ENCODE measurements around the gene REEP6. TPM values are rescaled to one million over a fixed set of nuclear protein-coding genes. Genes with fewer than 3 reads are reported as not detected.

REEP6 gene
- total RNA-seq, 4 donors from 2014 or later = 3.1 to 19.0 (median 3.7) TPM

DNA sequence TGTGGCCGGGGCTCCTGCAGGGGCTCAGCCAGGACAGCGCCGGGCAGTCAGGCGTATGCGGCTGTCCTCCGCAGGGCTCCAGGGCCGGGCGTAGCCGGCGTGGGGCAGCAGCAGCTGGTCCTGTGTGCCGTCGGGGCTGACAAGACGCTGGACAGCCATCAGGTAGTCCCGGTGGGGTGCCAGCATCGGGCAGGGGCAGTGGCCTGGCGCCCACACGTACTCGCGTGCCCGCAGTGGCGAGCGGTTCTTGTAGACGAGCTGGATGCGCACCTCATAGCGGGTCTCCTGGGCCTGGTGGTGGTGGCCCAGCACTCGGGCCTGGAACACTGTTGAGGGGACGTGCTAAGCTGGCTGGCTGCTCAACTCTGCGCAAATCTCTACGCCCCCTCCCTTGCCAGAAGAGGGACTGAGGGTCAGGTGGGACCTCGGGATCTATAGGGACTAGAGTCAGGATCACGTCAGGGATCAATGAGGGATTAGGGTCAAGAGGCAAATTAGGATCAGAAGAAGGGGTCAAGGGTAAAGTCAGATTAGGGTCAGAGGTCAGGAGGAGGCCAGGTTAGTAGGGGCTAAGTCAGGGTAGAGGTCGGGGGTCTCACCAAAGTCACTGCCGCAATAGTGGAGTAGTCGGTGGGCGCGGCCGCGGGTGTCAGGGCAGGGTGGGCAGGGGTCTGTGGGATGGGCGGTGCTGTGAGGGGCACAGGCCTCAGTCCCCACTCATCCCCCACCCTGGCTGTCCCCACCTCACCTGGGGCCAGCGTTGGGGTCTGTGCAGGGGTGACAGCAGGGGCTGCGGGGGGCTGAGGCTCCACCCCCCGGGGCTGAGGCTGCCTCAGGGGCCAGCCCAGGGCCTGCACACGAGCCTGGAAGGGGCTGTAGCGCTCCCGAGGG lies 15.3 kb downstream of the REEP6 start:
- TF ChIP-seq, protein P1, sequence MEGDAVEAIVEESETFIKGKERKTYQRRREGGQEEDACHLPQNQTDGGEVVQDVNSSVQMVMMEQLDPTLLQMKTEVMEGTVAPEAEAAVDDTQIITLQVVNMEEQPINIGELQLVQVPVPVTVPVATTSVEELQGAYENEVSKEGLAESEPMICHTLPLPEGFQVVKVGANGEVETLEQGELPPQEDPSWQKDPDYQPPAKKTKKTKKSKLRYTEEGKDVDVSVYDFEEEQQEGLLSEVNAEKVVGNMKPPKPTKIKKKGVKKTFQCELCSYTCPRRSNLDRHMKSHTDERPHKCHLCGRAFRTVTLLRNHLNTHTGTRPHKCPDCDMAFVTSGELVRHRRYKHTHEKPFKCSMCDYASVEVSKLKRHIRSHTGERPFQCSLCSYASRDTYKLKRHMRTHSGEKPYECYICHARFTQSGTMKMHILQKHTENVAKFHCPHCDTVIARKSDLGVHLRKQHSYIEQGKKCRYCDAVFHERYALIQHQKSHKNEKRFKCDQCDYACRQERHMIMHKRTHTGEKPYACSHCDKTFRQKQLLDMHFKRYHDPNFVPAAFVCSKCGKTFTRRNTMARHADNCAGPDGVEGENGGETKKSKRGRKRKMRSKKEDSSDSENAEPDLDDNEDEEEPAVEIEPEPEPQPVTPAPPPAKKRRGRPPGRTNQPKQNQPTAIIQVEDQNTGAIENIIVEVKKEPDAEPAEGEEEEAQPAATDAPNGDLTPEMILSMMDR (IDR thresholded peaks at IDR 0.05; ENCODE audit: low read depth) = no peak

DNA sequence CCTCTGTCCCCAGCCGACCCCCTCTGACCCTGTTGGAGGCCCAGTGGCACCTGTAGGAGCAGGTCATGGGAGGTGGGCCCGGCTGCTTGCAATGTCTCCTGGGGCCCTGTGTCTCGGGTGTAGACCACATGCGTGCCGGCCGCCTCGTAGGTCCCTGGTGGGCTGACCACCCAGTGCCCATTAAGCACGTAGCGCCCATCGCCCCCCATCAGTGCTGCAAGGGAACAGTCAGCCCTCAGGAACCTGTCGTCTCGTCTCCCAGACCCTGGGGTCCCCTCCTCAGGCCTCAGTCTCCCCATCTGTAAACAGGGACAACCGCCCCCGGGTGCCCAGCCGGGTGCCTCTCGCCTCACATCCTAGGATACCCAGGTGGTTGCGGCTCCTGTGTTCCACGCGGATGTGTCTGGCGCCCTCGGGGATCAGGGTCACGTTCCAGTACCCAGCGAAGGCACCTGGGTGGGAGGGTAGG lies 16.2 kb downstream of the REEP6 start:
- TF ChIP-seq, protein P1 (IDR thresholded peaks at IDR 0.05; ENCODE audit: low read depth) = no peak

DNA sequence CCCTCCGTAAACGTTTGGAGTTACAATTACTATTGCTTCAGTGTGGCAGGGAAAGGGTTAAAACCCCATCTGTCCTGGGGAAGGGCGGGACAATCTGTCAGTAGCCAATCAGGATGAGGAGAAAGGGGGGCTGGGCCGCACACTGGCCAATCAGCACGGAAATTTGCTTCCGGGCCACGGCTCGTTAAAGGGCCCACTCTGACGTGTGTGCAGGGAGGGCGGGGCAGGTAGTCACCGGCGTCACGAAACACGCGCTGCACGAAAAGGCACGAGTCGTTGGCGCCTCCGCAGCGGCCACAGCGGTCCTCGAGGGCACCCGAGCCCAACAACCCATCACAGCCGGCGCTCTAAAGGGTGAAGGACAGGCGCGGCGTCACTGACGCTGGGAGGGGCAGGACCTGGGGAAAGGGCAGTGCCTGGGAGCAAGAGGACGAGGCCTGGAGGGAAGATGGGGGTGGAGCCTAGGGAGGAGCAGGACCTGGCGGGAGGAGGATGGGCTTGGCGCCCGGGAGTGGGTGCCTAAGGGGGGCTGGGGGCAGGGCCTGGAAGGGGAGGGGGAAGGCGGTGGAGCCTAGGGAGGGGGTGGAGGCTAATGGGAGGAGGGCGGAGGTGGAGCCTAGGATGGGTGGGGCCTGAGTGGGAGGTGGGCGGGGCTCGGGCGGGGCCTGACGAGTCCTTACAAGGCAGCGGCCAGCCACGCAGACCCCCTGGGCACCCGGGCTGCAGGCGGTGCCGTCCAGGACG lies 17.0 kb downstream of the REEP6 start:
- TF ChIP-seq, protein P1 (IDR thresholded peaks at IDR 0.05; ENCODE audit: low read depth) = no peak

DNA sequence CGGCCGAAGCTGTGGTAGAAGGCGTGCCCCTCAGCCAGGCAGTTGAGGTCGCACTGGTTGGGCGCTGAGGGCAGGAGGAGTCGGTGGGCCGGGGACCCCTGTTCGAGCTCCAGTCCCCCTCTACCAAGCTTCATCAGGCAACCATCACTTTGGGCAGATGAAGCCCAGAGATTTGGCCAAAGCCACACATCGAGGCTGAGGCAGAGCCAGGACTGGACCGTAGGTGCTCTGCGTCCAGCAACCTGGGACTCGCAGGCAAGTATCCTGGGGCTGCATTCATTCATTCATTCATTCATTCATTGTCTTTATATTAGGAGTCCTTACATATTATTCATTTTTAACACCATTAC lies 17.5 kb downstream of the REEP6 start:
- TF ChIP-seq, protein P1 (IDR thresholded peaks at IDR 0.05; ENCODE audit: low read depth) = no peak

DNA sequence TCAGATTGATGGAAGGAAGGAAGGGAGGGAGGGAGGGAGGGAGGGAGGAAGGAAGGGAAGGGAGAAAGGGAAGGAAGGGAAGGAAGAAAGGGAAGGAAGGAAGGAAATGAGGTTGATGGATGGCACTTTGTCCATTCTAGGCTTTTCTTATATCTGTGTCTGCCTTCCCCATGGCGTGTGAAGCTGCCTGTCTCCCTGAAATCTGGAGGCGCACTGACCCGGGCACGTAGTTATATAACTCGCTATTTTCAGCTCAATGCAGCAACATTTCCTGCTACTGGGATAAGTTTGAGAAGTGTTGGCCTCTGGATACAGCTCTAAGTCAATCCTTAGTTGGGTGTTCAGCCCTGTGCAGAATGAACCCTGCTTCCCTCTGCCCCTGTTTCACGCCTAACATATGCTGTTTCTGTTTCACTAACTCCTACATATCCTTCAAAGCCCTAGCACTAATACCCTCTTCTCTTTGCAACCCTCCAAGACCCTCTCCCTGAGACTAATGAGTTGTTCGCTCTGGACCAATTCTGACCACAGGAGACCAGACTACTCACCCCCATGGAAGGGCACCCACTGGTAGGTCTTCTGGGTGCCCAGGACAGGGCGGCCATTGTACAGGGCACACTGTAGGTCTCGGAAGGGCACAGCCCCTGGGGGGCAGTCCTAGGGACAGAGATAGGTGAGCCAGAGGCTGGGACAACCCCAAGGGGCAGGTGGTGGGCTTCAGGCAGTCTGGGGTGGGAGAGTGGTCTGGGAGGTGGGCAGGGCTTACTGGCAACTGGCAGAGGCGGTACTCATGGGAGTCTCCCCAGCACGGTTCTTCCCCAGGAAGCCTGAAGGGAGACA lies 18.8 kb downstream of the REEP6 start:
- TF ChIP-seq, protein P1 (IDR thresholded peaks at IDR 0.05; ENCODE audit: low read depth) = no peak

DNA sequence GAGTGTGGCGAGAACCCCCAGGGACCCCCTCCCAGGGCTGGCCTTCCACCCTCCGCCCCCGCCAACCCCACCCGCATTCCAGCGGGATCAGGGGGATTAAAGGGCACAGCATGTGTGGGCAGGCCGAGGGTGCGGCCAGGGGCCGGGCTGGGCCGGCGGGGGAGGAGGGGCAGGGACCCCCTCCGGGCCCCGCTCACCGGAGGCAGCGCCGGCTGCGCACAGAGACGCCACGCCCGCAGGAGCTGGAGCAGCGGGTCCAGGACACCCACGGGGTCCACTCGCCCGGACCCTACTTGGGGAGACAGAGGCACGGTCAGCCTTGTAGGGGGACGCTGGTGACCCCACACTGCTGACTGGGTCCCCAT lies 19.4 kb downstream of the REEP6 start:
- TF ChIP-seq, protein P1 (IDR thresholded peaks at IDR 0.05; ENCODE audit: low read depth) = no peak

All from subcutaneous adipose tissue (tissue), 4 donors.